Testis (tissue), 2 donors: ENCODE results near the gene IFI27L2.

Experiments used
- POLR2A ChIP-seq: fragments of 450-650 bp; IDR thresholded peaks from one replicate; pipeline ENCODE4 v1.6.1; 2017; ENCODE audit warnings: antibody characterized with exemption, mild to moderate bottlenecking, moderate library complexity
- TF ChIP-seq, protein P1 (sequence below), 3 experiments: fragments of 450-650 bp in 2 of 3; fragments of 200-600 bp in 1 of 3; sonication (generic) in 1 of 3; IDR thresholded peaks; one replicate each; pipeline ENCODE4 v1.5.1; 2016 to 2019; ENCODE audit warnings: antibody characterized with exemption in 3 of 3, mild to moderate bottlenecking in 2 of 3, moderate library complexity in 1 of 3

DNA sequence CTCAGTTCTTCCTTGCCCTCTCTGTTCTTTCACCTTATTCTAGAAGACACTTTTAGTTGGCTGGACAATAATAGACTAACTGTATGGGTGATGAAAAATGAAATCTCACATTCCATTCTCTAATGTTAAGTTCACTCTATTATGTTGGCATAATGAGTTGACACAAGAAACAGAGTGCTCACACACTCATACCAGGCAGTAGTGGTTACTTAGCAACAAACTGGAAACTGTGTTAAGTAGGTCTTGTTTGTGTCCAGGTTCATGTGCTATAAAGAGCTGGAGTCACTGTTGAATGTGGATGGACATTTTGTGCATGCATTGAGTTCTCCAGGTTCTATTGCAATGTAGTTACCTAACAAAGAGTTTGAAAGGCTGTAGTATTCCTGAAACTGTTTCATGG is 27.8 kb upstream of the IFI27L2 start:
- no peak for TF ChIP-seq POLR2A
- TF ChIP-seq, protein P1, sequence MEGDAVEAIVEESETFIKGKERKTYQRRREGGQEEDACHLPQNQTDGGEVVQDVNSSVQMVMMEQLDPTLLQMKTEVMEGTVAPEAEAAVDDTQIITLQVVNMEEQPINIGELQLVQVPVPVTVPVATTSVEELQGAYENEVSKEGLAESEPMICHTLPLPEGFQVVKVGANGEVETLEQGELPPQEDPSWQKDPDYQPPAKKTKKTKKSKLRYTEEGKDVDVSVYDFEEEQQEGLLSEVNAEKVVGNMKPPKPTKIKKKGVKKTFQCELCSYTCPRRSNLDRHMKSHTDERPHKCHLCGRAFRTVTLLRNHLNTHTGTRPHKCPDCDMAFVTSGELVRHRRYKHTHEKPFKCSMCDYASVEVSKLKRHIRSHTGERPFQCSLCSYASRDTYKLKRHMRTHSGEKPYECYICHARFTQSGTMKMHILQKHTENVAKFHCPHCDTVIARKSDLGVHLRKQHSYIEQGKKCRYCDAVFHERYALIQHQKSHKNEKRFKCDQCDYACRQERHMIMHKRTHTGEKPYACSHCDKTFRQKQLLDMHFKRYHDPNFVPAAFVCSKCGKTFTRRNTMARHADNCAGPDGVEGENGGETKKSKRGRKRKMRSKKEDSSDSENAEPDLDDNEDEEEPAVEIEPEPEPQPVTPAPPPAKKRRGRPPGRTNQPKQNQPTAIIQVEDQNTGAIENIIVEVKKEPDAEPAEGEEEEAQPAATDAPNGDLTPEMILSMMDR (IDR thresholded peaks at IDR 0.05): no peak
